ENCODE measurements around the gene NRG2. TPM values are rescaled to one million over a fixed set of nuclear protein-coding genes. Genes with fewer than 3 reads are reported as not detected.

NRG2 gene
- total and polyA plus RNA-seq, 12 donors: 0.64 to 6.6 (median 2.9) TPM

DNA sequence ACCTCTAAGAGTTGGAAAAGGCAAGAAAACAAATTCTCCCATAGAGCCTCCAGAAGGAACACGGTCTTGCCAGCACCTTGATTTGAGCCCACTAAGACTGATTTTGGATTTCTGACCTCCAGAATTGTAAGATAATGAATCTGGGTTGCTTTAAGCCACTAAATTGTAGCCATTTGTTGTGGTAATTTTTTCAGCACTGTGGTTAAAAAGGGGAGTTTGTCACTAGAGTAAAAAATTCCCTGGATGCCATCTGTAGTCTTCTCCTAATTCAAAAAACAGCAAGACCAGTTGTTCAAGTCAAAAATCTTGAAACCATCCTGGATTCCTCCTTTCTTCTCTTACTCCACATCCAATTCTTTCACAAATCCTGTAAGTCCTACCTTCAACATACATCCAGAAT lies 39.6 kb downstream of the NRG2 start:
- TF ChIP-seq, protein P1, sequence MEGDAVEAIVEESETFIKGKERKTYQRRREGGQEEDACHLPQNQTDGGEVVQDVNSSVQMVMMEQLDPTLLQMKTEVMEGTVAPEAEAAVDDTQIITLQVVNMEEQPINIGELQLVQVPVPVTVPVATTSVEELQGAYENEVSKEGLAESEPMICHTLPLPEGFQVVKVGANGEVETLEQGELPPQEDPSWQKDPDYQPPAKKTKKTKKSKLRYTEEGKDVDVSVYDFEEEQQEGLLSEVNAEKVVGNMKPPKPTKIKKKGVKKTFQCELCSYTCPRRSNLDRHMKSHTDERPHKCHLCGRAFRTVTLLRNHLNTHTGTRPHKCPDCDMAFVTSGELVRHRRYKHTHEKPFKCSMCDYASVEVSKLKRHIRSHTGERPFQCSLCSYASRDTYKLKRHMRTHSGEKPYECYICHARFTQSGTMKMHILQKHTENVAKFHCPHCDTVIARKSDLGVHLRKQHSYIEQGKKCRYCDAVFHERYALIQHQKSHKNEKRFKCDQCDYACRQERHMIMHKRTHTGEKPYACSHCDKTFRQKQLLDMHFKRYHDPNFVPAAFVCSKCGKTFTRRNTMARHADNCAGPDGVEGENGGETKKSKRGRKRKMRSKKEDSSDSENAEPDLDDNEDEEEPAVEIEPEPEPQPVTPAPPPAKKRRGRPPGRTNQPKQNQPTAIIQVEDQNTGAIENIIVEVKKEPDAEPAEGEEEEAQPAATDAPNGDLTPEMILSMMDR (IDR thresholded peaks at IDR 0.05): no peak
- intact Hi-C loops (cut with DNase I): loop anchor here in 1 of 10 donors (5.0 kb wide), 1 partner anchor 39 kb away; the partner anchor contains the start of gene NRG2
- no peak for ATAC-seq
- Histone ChIP-seq H3K4me3 (no peak overlapping the region), H3K27ac (peak overlapping the region in 5 of 10 donors; percentile 46 to 71 (median 60)), H3K36me3 (no peaks in the 10 kb centered on the region), H3K4me1 (peaks cover 0 to 60% (median 20%) of the 10 kb centered on the region in 9 donors), H3K9me3 (no peaks in the 10 kb centered on the region), H3K27me3 (peaks cover 0 to 29% (median 0%) of the 10 kb centered on the region in 7 donors)
- DNase-seq: no peak
- 87 to 94% methylated on average over 1 of the region's 1 CpG for WGBS, 2 donors

DNA sequence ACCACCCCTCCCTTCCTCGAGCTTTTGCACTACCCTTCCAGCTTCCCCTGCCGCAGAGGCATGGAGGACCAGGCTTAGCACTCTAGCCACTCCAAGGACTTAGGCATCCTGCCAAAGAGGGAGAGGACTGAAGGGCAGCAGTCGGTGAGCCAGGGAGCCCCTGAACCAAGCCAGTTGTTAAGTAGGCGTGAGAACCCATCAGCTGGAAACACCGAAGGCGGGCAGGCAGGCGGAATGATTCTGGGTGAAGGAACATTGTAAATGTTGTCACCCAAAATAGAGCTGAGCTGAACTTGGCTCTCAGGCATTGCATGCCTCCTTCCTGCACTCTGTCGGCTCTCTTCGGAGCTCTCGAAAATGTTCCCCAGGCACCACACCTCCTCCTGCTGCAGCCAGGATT lies 42.8 kb downstream of the NRG2 start:
- Histone ChIP-seq H3K27me3 (peaks cover 0 to 23% (median 0%) of the 10 kb centered on the region in 7 donors), H3K27ac (peak overlapping the region; percentile 26 to 81 (median 64)), H3K4me1 (peaks cover 0 to 47% (median 11%) of the 10 kb centered on the region in 9 donors), H3K9me3 (no peaks in the 10 kb centered on the region), H3K4me3 (peak overlapping the region in 3 of 10 donors; percentile 0 to 17 (median 6)), H3K36me3 (no peaks in the 10 kb centered on the region)
- 29 to 55% methylated on average over 10 of the region's 10 CpGs for WGBS, 2 donors
- DNase-seq (peak; percentile 33 to 72), ATAC-seq (peak; percentile 60 to 92 (median 84))
- TF ChIP-seq, protein P1 (IDR thresholded peaks at IDR 0.05): no peak
- intact Hi-C loops (cut with DNase I): loop anchor here in 1 of 10 donors (5.0 kb wide), 1 partner anchor 42 kb away; the partner anchor contains the start of gene NRG2

DNA sequence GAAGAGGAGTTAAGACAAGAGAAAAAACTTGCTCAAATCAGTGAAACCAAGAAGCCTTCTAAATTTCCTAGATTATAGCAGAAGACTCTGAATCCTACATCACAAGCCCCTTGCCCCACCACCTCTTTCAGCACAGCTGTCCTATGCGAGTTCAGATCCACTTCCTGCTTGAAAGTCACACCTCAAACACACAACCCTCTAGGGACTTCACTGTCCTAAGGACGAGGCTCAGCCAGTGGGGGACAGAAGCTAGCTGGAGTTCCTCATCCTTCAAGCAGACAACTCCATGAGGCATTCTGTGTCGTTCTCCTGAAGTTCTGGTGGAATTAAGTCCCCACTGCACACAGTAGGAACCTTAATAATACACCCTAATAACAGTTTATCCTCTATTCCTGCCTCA lies 44.3 kb downstream of the NRG2 start:
- TF ChIP-seq, protein P1 (IDR thresholded peaks at IDR 0.05): no peak
- DNase-seq (no peak), ATAC-seq (no peak)
- H3K27me3 ChIP-seq: peaks cover 0 to 11% (median 0%) of the 10 kb centered on the region in 7 donors
- H3K27ac ChIP-seq: no peak overlapping the region
- H3K4me1 ChIP-seq: peaks cover 0 to 34% (median 11%) of the 10 kb centered on the region in 9 donors
- 57 to 67% methylated on average over 3 of the region's 3 CpGs for WGBS, 2 donors
- intact Hi-C loops (cut with DNase I): no loop called here
- no peak overlapping the region for H3K4me3 ChIP-seq
- H3K36me3 ChIP-seq: no peaks in the 10 kb centered on the region
- H3K9me3 ChIP-seq: no peaks in the 10 kb centered on the region

DNA sequence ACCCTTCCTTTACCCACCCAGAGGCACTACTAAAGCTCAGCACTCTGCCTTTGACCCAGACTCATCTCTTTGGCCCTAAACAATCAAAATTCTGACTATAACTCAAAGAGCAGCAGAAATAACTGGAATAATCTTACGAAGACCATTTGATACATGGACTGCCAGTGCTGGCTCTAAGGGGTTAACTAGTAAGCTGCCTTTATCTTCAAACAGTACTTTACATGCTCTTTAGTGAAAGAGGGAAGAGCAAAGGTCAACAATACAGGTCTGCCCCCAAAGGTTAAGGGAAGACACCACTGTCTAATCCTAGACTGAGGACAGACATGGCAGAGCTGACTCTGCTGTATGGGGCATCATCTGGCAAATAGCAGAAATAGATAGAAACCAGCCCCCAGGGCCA lies 45.8 kb downstream of the NRG2 start:
- TF ChIP-seq, protein P1 (IDR thresholded peaks at IDR 0.05): no peak
- peaks cover 0 to 5% (median 0%) of the 10 kb centered on the region in 7 donors for H3K27me3 ChIP-seq
- DNase-seq (no peak), ATAC-seq (no peak)
- WGBS, 2 donors: 94 to 95% methylated on average over 1 of the region's 1 CpG
- intact Hi-C loops (cut with DNase I): no loop called here
- no peak overlapping the region for H3K4me3 ChIP-seq
- no peaks in the 10 kb centered on the region for H3K9me3 ChIP-seq
- H3K27ac ChIP-seq: no peak overlapping the region
- H3K4me1 ChIP-seq: peaks cover 0 to 19% (median 5%) of the 10 kb centered on the region in 9 donors
- no peaks in the 10 kb centered on the region for H3K36me3 ChIP-seq

All from heart right ventricle (tissue), 16 donors.